Renal pelvis (tissue), 4 donors: ENCODE results near the gene PABPN1. TPM values are rescaled to one million over a fixed set of nuclear protein-coding genes. Genes with fewer than 3 reads are reported as not detected.

Source experiments
- DNase-seq: peaks from one replicate; pipeline ENCODE4 v3.0.0-alpha.2; 2013
- polyA plus RNA-seq, 3 donors: library from polyadenylated mRNA; unstranded; fragments of 120-200 nt; gene quantifications; one replicate each; pipeline ENCODE4 v1.2.1, GENCODE V29; 2013; ENCODE audit not compliant: insufficient read length in 3 of 3

The PABPN1 gene
- polyA plus RNA-seq, 3 donors, result 269 to 322 (median 307) TPM

GRCh38 chr14:23370221-23370620 is 49.0 kb downstream of the PABPN1 start:
- no peak for DNase-seq

GRCh38 chr14:23371865-23372264 is 50.6 kb downstream of the PABPN1 start:
- no peak for DNase-seq

- DNase-seq, result no peak
These were observed 51.3 kb downstream of the PABPN1 start, which contains the start of gene IL25 for GRCh38 chr14:23372509-23372908. TSS of gene IL25 (plus strand) at chr14:23372809.

DNA sequence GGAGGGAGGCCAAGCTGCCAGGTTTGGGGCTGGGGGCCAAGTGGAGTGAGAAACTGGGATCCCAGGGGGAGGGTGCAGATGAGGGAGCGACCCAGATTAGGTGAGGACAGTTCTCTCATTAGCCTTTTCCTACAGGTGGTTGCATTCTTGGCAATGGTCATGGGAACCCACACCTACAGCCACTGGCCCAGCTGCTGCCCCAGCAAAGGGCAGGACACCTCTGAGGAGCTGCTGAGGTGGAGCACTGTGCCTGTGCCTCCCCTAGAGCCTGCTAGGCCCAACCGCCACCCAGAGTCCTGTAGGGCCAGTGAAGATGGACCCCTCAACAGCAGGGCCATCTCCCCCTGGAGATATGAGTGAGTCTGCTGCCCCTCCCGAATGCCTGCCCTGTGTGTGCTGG is 51.8 kb downstream of the PABPN1 start:
- DNase-seq, result no peak

Other genes starting within 250 kb of the PABPN1 start
- 100 to 1,000 TPM; 246 to 370 (median 335) TPM for gene ACIN1, start 226.3 kb upstream of the PABPN1 start, polyA plus RNA-seq
- gene C14orf119, start 226.0 kb upstream of the PABPN1 start, polyA plus RNA-seq, result 10 to 100 TPM; 72.3 to 84.5 (median 79.3) TPM
- gene CIROP, start 216.5 kb upstream of the PABPN1 start, polyA plus RNA-seq, result under 1 TPM in 2 of 3 donors, not detected in 1; 0.06 to 0.18 TPM
- under 1 TPM; 0.10 to 0.30 (median 0.15) TPM for gene CEBPE, start 202.2 kb upstream of the PABPN1 start, polyA plus RNA-seq
- 100 to 1,000 TPM in 1 of 3 donors, 10 to 100 TPM in 2; 76.5 to 103 (median 88.8) TPM for gene SLC7A8, start 137.8 kb upstream of the PABPN1 start, polyA plus RNA-seq
- 1 to 10 TPM; 1.3 to 3.4 (median 2.3) TPM for gene RNF212B, start 83.5 kb upstream of the PABPN1 start, polyA plus RNA-seq
- 10 to 100 TPM; 28.5 to 32.3 (median 29.2) TPM for gene HOMEZ, start 35.3 kb upstream of the PABPN1 start, polyA plus RNA-seq
- gene PPP1R3E, start 18.6 kb upstream of the PABPN1 start, polyA plus RNA-seq, result 10 to 100 TPM; 20.5 to 37.2 (median 37.2) TPM
- gene BCL2L2, start 14.6 kb upstream of the PABPN1 start, polyA plus RNA-seq, result 10 to 100 TPM; 38.2 to 54.4 (median 47.7) TPM
- 10 to 100 TPM; 62.9 to 78.3 (median 69.0) TPM for gene SLC22A17, start 31.4 kb downstream of the PABPN1 start, polyA plus RNA-seq
- gene EFS, start 43.7 kb downstream of the PABPN1 start, polyA plus RNA-seq, result 10 to 100 TPM; 41.1 to 55.6 (median 45.5) TPM
- gene IL25, start 51.4 kb downstream of the PABPN1 start, polyA plus RNA-seq, result not detected
- gene CMTM5, start 55.6 kb downstream of the PABPN1 start, polyA plus RNA-seq, result 1 to 10 TPM; 2.3 to 3.1 (median 2.6) TPM
- under 1 TPM; 0.07 to 0.17 (median 0.16) TPM for gene MYH6, start 86.8 kb downstream of the PABPN1 start, polyA plus RNA-seq
- under 1 TPM; 0.40 to 0.62 (median 0.56) TPM for gene MYH7, start 114.2 kb downstream of the PABPN1 start, polyA plus RNA-seq
- gene NGDN, start 148.2 kb downstream of the PABPN1 start, polyA plus RNA-seq, result 10 to 100 TPM; 60.0 to 72.5 (median 68.9) TPM
- gene ZFHX2, start 230.3 kb downstream of the PABPN1 start, polyA plus RNA-seq, result 10 to 100 TPM in 2 of 3 donors, 1 to 10 TPM in 1; 8.3 to 12.4 (median 11.0) TPM
- gene THTPA, start 234.8 kb downstream of the PABPN1 start, polyA plus RNA-seq, result 10 to 100 TPM; 19.0 to 20.5 (median 19.7) TPM
- gene AP1G2, start 246.3 kb downstream of the PABPN1 start, polyA plus RNA-seq, result 100 to 1,000 TPM in 2 of 3 donors, 10 to 100 TPM in 1; 79.0 to 122 (median 113) TPM